Measurements from ENCODE around the gene SUPT7L.

- TF ChIP-seq CTCF (IDR thresholded peaks at IDR 0.05) (no peak), POLR2A (IDR thresholded peaks at IDR 0.05) (no peak)
Observed at GRCh38 chr2:27681841-27682240, 18.4 kb upstream of the SUPT7L start.
